GM23338 (cell line): ENCODE measurements around the gene ATXN7. TPM values are rescaled to one million over a fixed set of nuclear protein-coding genes. Genes with fewer than 3 reads are reported as not detected.
A peak's percentile ranks its signal among the peaks of the same experiment; 100 is the strongest.

ENCODE experiments used
- ATAC-seq: fragments of 200-7000 bp; cut with Tn5 transposase; 3 replicates; pipeline ENCODE4 v1.9.1; 2020
- DNase-seq: peaks from one replicate; pipeline ENCODE4 v3.0.0-alpha.2; 2015; ENCODE audit warnings: low spot score
- H2AFZ ChIP-seq: fragments of 200-600 bp; sonication (generic); 2 replicates; pipeline ENCODE4 v1.8.0; 2016; ENCODE audit warnings: antibody characterized with exemption, mild to moderate bottlenecking, moderate library complexity
- H3F3A ChIP-seq: fragments of 200-600 bp; sonication (generic); replicated peaks from 2 replicates; pipeline ENCODE4 v1.8.0; 2017; ENCODE audit warnings: antibody characterized with exemption, mixed run types, low read depth
- H3K27ac ChIP-seq: fragments of 200-600 bp; sonication (generic); 2 replicates; pipeline ENCODE4 v1.6.1; 2016; ENCODE audit warnings: low read depth
- H3K27me3 ChIP-seq: fragments of 200-600 bp; sonication (generic); 2 replicates; pipeline ENCODE4 v1.8.0; 2016; ENCODE audit warnings: mild to moderate bottlenecking, mixed run types, moderate library complexity; ENCODE audit not compliant: insufficient read depth
- H3K36me3 ChIP-seq: fragments of 200-600 bp; sonication (generic); 2 replicates; pipeline ENCODE4 v1.8.0; 2016; ENCODE audit warnings: mild to moderate bottlenecking; ENCODE audit not compliant: insufficient read depth
- H3K4me1 ChIP-seq: fragments of 200-600 bp; sonication (generic); 2 replicates; pipeline ENCODE4 v1.8.0; 2016; ENCODE audit warnings: mild to moderate bottlenecking, moderate library complexity; ENCODE audit not compliant: insufficient read depth
- H3K4me2 ChIP-seq: fragments of 200-600 bp; sonication (generic); 2 replicates; pipeline ENCODE4 v1.7.1; 2017; ENCODE audit warnings: mixed run types
- H3K4me3 ChIP-seq: fragments of 200-600 bp; sonication (generic); 2 replicates; pipeline ENCODE4 v1.6.1; 2016; ENCODE audit warnings: mixed run types
- H3K79me2 ChIP-seq: fragments of 200-600 bp; sonication (generic); replicated peaks from 2 replicates; pipeline ENCODE4 v1.8.0; 2017; ENCODE audit warnings: mild to moderate bottlenecking; ENCODE audit not compliant: insufficient read depth
- H3K9me2 ChIP-seq: fragments of 200-600 bp; sonication (generic); 2 replicates; pipeline ENCODE4 v1.8.0; 2017; ENCODE audit not compliant: insufficient read depth
- H4K20me1 ChIP-seq: fragments of 200-600 bp; sonication (generic); replicated peaks from 2 replicates; pipeline ENCODE4 v1.8.0; 2017; ENCODE audit warnings: mild to moderate bottlenecking; ENCODE audit not compliant: insufficient read depth
- H3K27ac Mint-ChIP-seq: 2 replicates; pipeline ENCODE4 v1.8.0; 2020; ENCODE audit warnings: inconsistent platforms, mild to moderate bottlenecking, moderate library complexity, mixed read lengths
- H3K27me3 Mint-ChIP-seq: 3 replicates; pipeline ENCODE4 v1.8.0; 2022; ENCODE audit warnings: low read depth, mild to moderate bottlenecking, moderate library complexity, mixed read lengths, inconsistent platforms; ENCODE audit not compliant: insufficient read depth, poor library complexity
- H3K36me3 Mint-ChIP-seq: 3 replicates; pipeline ENCODE4 v1.8.0; 2021; ENCODE audit warnings: low read depth, mild to moderate bottlenecking, inconsistent platforms, moderate library complexity, mixed read lengths
- H3K4me1 Mint-ChIP-seq: 3 replicates; pipeline ENCODE4 v1.8.0; 2020; ENCODE audit warnings: mild to moderate bottlenecking, inconsistent platforms, mixed read lengths
- H3K4me3 Mint-ChIP-seq: 3 replicates; pipeline ENCODE4 v1.8.0; 2021; ENCODE audit warnings: moderate library complexity, mild to moderate bottlenecking, inconsistent platforms, mixed read lengths
- H3K9me3 Mint-ChIP-seq: 3 replicates; pipeline ENCODE4 v1.8.0; 2020; ENCODE audit warnings: moderate library complexity, mild to moderate bottlenecking, inconsistent platforms, mixed read lengths
- CREB1 ChIP-seq: fragments of 250-450 bp; sonication (Bioruptor Pico); IDR thresholded peaks from 2 replicates; pipeline ENCODE4 v1.5.0; 2020; ENCODE audit warnings: low read depth, mild to moderate bottlenecking, moderate library complexity
- EZH2 ChIP-seq: fragments of 200-600 bp; sonication (generic); IDR thresholded peaks from one replicate; pipeline ENCODE4 v1.8.0; 2017; ENCODE audit warnings: antibody characterized with exemption, mild to moderate bottlenecking, low read depth; ENCODE audit not compliant: unreplicated experiment
- EZH2phosphoT487 ChIP-seq: fragments of 200-600 bp; sonication (generic); IDR thresholded peaks from one replicate; pipeline ENCODE4 v1.8.1; 2018; ENCODE audit warnings: antibody characterized with exemption; ENCODE audit not compliant: unreplicated experiment
- JUNB ChIP-seq: IDR thresholded peaks from one replicate; pipeline ENCODE4 v1.6.1; 2016; ENCODE audit warnings: antibody characterized with exemption; ENCODE audit not compliant: unreplicated experiment
- NANOG ChIP-seq: IDR thresholded peaks from 2 replicates; pipeline ENCODE4 v1.6.1; 2016; ENCODE audit warnings: antibody characterized with exemption, borderline replicate concordance
- POLR2AphosphoS5 ChIP-seq: IDR thresholded peaks from 2 replicates; pipeline ENCODE4 v1.6.1; 2016; ENCODE audit warnings: antibody characterized with exemption, low read depth
- STAT1 ChIP-seq: IDR thresholded peaks from one replicate; pipeline ENCODE4 v1.6.1; 2016; ENCODE audit warnings: antibody characterized with exemption; ENCODE audit not compliant: unreplicated experiment
- ZNF114 ChIP-seq: fragments of 250-450 bp; sonication (Bioruptor Pico); IDR thresholded peaks from 2 replicates; pipeline ENCODE4 v1.5.0; 2020; ENCODE audit warnings: mild to moderate bottlenecking, moderate library complexity
- ZNF331 ChIP-seq: fragments of 250-450 bp; sonication (Bioruptor Pico); IDR thresholded peaks from 2 replicates; pipeline ENCODE4 v1.5.0; 2020; ENCODE audit warnings: low read depth, mild to moderate bottlenecking, moderate library complexity
- polyA plus RNA-seq: library from polyadenylated mRNA; unstranded; fragments of >200 nt; fragmentation: Nextera tagmentation; extraction: Ambion mirVana; gene quantifications from 2 replicates; pipeline ENCODE4 v1.2.1, GENCODE V29; 2016
- total RNA-seq: library from RNA; depleted of rRNA; stranded (reverse); fragments of >200 nt; shearing (Covaris generic); gene quantifications from 2 replicates; pipeline ENCODE4 v1.2.3, GENCODE V29; 2014
- TF ChIP-seq, protein P1 (sequence below): IDR thresholded peaks from 2 replicates; pipeline ENCODE4 v1.6.1; 2016; ENCODE audit warnings: antibody characterized with exemption
- TF ChIP-seq, protein P2 (sequence below): IDR thresholded peaks from one replicate; pipeline ENCODE4 v1.6.1; 2018; ENCODE audit warnings: antibody characterized with exemption; ENCODE audit not compliant: unreplicated experiment
- TF ChIP-seq, protein P3 (sequence below), 2 experiments: fragments of 200-600 bp in 1 of 2; sonication (generic) in 1 of 2; conservative IDR thresholded peaks; 2 replicates each; pipeline versions ENCODE4 v1.5.1 to v1.6.1; 2016 to 2017; ENCODE audit warnings: antibody characterized with exemption in 2 of 2, low read depth in 2 of 2, mild to moderate bottlenecking in 2 of 2, moderate library complexity in 1 of 2
- TF ChIP-seq, protein P4 (sequence below): fragments of 250-450 bp; sonication (Bioruptor Pico); IDR thresholded peaks from 2 replicates; pipeline ENCODE4 v1.5.0; 2020; ENCODE audit warnings: mild to moderate bottlenecking, moderate library complexity

ATXN7 gene
- total and polyA plus RNA-seq, 2 experiments from 2014 or later, result 4.0 to 17.2 TPM

DNA sequence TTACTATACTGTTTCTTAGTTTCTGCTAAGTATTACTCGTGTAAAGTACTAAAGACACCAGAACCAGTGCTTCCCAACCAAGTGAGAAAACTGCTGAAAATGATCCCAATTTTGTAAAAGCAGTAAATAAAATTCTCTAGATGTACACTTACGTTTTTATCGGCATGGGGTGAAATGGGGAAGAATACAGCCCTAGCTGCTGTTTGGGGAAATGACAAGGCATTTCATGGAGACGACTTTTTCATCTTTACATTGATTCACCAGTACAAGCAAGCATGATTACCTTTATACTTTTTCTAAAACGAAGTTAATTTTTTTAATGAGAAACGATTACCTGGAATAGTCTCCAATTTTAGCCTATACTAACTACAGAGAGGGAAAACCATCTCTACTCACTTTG is 158.3 kb downstream of the ATXN7 start:
- Mint-ChIP-seq H3K27ac (no peak overlapping the region; the same call in 1 of the 2 replicates), H3K9me3 (no peaks in the 10 kb centered on the region), H3K4me1 (peaks cover 10% of the 10 kb centered on the region), H3K4me3 (peak overlapping the region; percentile 93), H3K36me3 (peaks cover 46% of the 10 kb centered on the region), H3K27me3 (peaks cover 2% of the 10 kb centered on the region)
- no peak for TF ChIP-seq NANOG
- no peak for TF ChIP-seq CREB1 (CRISPR knock-in tag)
- TF ChIP-seq ZNF114, result no peak
- no peak for TF ChIP-seq EZH2phosphoT487
- TF ChIP-seq, protein P1, sequence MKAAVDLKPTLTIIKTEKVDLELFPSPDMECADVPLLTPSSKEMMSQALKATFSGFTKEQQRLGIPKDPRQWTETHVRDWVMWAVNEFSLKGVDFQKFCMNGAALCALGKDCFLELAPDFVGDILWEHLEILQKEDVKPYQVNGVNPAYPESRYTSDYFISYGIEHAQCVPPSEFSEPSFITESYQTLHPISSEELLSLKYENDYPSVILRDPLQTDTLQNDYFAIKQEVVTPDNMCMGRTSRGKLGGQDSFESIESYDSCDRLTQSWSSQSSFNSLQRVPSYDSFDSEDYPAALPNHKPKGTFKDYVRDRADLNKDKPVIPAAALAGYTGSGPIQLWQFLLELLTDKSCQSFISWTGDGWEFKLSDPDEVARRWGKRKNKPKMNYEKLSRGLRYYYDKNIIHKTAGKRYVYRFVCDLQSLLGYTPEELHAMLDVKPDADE, result no peak
- TF ChIP-seq, protein P2, sequence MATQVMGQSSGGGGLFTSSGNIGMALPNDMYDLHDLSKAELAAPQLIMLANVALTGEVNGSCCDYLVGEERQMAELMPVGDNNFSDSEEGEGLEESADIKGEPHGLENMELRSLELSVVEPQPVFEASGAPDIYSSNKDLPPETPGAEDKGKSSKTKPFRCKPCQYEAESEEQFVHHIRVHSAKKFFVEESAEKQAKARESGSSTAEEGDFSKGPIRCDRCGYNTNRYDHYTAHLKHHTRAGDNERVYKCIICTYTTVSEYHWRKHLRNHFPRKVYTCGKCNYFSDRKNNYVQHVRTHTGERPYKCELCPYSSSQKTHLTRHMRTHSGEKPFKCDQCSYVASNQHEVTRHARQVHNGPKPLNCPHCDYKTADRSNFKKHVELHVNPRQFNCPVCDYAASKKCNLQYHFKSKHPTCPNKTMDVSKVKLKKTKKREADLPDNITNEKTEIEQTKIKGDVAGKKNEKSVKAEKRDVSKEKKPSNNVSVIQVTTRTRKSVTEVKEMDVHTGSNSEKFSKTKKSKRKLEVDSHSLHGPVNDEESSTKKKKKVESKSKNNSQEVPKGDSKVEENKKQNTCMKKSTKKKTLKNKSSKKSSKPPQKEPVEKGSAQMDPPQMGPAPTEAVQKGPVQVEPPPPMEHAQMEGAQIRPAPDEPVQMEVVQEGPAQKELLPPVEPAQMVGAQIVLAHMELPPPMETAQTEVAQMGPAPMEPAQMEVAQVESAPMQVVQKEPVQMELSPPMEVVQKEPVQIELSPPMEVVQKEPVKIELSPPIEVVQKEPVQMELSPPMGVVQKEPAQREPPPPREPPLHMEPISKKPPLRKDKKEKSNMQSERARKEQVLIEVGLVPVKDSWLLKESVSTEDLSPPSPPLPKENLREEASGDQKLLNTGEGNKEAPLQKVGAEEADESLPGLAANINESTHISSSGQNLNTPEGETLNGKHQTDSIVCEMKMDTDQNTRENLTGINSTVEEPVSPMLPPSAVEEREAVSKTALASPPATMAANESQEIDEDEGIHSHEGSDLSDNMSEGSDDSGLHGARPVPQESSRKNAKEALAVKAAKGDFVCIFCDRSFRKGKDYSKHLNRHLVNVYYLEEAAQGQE, result no peak
- TF ChIP-seq STAT1, result no peak
- TF ChIP-seq, protein P3, sequence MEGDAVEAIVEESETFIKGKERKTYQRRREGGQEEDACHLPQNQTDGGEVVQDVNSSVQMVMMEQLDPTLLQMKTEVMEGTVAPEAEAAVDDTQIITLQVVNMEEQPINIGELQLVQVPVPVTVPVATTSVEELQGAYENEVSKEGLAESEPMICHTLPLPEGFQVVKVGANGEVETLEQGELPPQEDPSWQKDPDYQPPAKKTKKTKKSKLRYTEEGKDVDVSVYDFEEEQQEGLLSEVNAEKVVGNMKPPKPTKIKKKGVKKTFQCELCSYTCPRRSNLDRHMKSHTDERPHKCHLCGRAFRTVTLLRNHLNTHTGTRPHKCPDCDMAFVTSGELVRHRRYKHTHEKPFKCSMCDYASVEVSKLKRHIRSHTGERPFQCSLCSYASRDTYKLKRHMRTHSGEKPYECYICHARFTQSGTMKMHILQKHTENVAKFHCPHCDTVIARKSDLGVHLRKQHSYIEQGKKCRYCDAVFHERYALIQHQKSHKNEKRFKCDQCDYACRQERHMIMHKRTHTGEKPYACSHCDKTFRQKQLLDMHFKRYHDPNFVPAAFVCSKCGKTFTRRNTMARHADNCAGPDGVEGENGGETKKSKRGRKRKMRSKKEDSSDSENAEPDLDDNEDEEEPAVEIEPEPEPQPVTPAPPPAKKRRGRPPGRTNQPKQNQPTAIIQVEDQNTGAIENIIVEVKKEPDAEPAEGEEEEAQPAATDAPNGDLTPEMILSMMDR (conservative IDR thresholded peaks at IDR 0.05; ENCODE audit: low read depth in 2 of 2), result no peak
- TF ChIP-seq, protein P4, sequence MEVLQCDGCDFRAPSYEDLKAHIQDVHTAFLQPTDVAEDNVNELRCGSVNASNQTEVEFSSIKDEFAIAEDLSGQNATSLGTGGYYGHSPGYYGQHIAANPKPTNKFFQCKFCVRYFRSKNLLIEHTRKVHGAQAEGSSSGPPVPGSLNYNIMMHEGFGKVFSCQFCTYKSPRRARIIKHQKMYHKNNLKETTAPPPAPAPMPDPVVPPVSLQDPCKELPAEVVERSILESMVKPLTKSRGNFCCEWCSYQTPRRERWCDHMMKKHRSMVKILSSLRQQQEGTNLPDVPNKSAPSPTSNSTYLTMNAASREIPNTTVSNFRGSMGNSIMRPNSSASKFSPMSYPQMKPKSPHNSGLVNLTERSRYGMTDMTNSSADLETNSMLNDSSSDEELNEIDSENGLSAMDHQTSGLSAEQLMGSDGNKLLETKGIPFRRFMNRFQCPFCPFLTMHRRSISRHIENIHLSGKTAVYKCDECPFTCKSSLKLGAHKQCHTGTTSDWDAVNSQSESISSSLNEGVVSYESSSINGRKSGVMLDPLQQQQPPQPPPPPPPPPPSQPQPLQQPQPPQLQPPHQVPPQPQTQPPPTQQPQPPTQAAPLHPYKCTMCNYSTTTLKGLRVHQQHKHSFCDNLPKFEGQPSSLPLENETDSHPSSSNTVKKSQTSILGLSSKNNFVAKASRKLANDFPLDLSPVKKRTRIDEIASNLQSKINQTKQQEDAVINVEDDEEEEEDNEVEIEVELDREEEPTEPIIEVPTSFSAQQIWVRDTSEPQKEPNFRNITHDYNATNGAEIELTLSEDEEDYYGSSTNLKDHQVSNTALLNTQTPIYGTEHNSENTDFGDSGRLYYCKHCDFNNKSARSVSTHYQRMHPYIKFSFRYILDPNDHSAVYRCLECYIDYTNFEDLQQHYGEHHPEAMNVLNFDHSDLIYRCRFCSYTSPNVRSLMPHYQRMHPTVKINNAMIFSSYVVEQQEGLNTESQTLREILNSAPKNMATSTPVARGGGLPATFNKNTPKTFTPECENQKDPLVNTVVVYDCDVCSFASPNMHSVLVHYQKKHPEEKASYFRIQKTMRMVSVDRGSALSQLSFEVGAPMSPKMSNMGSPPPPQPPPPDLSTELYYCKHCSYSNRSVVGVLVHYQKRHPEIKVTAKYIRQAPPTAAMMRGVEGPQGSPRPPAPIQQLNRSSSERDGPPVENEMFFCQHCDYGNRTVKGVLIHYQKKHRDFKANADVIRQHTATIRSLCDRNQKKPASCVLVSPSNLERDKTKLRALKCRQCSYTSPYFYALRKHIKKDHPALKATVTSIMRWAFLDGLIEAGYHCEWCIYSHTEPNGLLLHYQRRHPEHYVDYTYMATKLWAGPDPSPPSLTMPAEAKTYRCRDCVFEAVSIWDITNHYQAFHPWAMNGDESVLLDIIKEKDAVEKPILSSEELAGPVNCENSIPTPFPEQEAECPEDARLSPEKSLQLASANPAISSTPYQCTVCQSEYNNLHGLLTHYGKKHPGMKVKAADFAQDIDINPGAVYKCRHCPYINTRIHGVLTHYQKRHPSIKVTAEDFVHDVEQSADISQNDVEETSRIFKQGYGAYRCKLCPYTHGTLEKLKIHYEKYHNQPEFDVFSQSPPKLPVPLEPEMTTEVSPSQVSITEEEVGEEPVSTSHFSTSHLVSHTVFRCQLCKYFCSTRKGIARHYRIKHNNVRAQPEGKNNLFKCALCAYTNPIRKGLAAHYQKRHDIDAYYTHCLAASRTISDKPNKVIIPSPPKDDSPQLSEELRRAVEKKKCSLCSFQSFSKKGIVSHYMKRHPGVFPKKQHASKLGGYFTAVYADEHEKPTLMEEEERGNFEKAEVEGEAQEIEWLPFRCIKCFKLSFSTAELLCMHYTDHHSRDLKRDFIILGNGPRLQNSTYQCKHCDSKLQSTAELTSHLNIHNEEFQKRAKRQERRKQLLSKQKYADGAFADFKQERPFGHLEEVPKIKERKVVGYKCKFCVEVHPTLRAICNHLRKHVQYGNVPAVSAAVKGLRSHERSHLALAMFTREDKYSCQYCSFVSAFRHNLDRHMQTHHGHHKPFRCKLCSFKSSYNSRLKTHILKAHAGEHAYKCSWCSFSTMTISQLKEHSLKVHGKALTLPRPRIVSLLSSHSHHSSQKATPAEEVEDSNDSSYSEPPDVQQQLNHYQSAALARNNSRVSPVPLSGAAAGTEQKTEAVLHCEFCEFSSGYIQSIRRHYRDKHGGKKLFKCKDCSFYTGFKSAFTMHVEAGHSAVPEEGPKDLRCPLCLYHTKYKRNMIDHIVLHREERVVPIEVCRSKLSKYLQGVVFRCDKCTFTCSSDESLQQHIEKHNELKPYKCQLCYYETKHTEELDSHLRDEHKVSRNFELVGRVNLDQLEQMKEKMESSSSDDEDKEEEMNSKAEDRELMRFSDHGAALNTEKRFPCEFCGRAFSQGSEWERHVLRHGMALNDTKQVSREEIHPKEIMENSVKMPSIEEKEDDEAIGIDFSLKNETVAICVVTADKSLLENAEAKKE, result no peak
- no peak for TF ChIP-seq EZH2
- no peak for TF ChIP-seq JUNB
- TF ChIP-seq ZNF331 (CRISPR knock-in tag), result no peak
- no peak for TF ChIP-seq POLR2AphosphoS5
- H3K27ac ChIP-seq, result no peak overlapping the region
- no peaks in the 10 kb centered on the region for H3K9me2 ChIP-seq
- H3K4me1 ChIP-seq, result peaks cover 3% of the 10 kb centered on the region; the same call in 1 of the 2 replicates
- H2AFZ ChIP-seq, result no peak overlapping the region
- no peaks in the 10 kb centered on the region for H3F3A ChIP-seq
- H4K20me1 ChIP-seq, result peaks cover 3% of the 10 kb centered on the region; the same call in 1 of the 2 replicates
- DNase-seq, result no peak
- peaks cover 31% of the 10 kb centered on the region for H3K36me3 ChIP-seq
- no peak for ATAC-seq
- H3K27me3 ChIP-seq, result no peaks in the 10 kb centered on the region
- peaks cover 33% of the 10 kb centered on the region for H3K79me2 ChIP-seq
- peak overlapping the region; percentile 95 for H3K4me2 ChIP-seq
- peak overlapping the region; percentile 95 for H3K4me3 ChIP-seq
